ENCODE data around the gene LENG9. TPM values are rescaled to one million over a fixed set of nuclear protein-coding genes. Genes with fewer than 3 reads are reported as not detected.

The LENG9 gene
- total RNA-seq, 1 donor from 2014 or later = 6.0 TPM

GRCh38 chr19:54429545-54430227 is 33.9 kb downstream of the LENG9 start:
- intact Hi-C loops (cut with DNase I) = no loop called here
- no peak for DNase-seq (ENCODE audit: low spot score)
- ATAC-seq = no peak

GRCh38 chr19:54429176-54429495 is 34.4 kb downstream of the LENG9 start:
- intact Hi-C loops (cut with DNase I) = no loop called here
- ATAC-seq = no peak
- DNase-seq (ENCODE audit: low spot score) = no peak

- DNase-seq (ENCODE audit: low spot score) (no peak), ATAC-seq (no peak)
Measured at GRCh38 chr19:54428323-54429175, 35.0 kb downstream of the LENG9 start.

GRCh38 chr19:54427586-54427985 is 36.0 kb downstream of the LENG9 start:
- intact Hi-C loops (cut with DNase I) = no loop called here
- DNase-seq (ENCODE audit: low spot score) = no peak
- ATAC-seq = no peak

More at GRCh38 chr19:54428323-54429175, 35.0 kb downstream of the LENG9 start:
- intact Hi-C loops (cut with DNase I) = no loop called here

GRCh38 chr19:54426291-54426931 is 37.2 kb downstream of the LENG9 start:
- no peak for ATAC-seq
- no peak for DNase-seq (ENCODE audit: low spot score)
- intact Hi-C loops (cut with DNase I) = no loop called here

- ATAC-seq (no peak), DNase-seq (ENCODE audit: low spot score) (no peak)
- intact Hi-C loops (cut with DNase I) = no loop called here
Measured at GRCh38 chr19:54425382-54425723, 38.2 kb downstream of the LENG9 start.

GRCh38 chr19:54424660-54425381 is 38.8 kb downstream of the LENG9 start:
- no peak for DNase-seq (ENCODE audit: low spot score)
- ATAC-seq = no peak
- intact Hi-C loops (cut with DNase I) = no loop called here

GRCh38 chr19:54424201-54424600 is 39.4 kb downstream of the LENG9 start:
- no peak for DNase-seq (ENCODE audit: low spot score)
- intact Hi-C loops (cut with DNase I) = no loop called here
- ATAC-seq = no peak

GRCh38 chr19:54422136-54422535 is 41.4 kb downstream of the LENG9 start:
- DNase-seq (ENCODE audit: low spot score) (no peak), ATAC-seq (no peak)
- intact Hi-C loops (cut with DNase I) = no loop called here

GRCh38 chr19:54421521-54421920 is 42.1 kb downstream of the LENG9 start:
- DNase-seq (ENCODE audit: low spot score) = no peak
- ATAC-seq = no peak
- intact Hi-C loops (cut with DNase I) = no loop called here

- no peak for DNase-seq (ENCODE audit: low spot score)
Measured at GRCh38 chr19:54421169-54421516, 42.4 kb downstream of the LENG9 start.

GRCh38 chr19:54420383-54421168 is 43.0 kb downstream of the LENG9 start:
- ATAC-seq (peak; percentile 82), DNase-seq (ENCODE audit: low spot score) (peak; percentile 82)
- intact Hi-C loops (cut with DNase I) = no loop called here

More at GRCh38 chr19:54421169-54421516, 42.4 kb downstream of the LENG9 start:
- ATAC-seq = no peak
- intact Hi-C loops (cut with DNase I) = no loop called here

GRCh38 chr19:54420068-54420382 is 43.6 kb downstream of the LENG9 start:
- intact Hi-C loops (cut with DNase I) = no loop called here
- ATAC-seq (no peak), DNase-seq (ENCODE audit: low spot score) (no peak)

- intact Hi-C loops (cut with DNase I) = loop anchor here (2.0 kb wide), 1 partner anchor 320 kb away; no protein-coding TSS in a partner anchor
- DNase-seq (ENCODE audit: low spot score) (no peak), ATAC-seq (no peak)
Measured at GRCh38 chr19:54418930-54419800, 44.4 kb downstream of the LENG9 start.

GRCh38 chr19:54418030-54418929 is 45.3 kb downstream of the LENG9 start:
- ATAC-seq (no peak), DNase-seq (ENCODE audit: low spot score) (no peak)
- intact Hi-C loops (cut with DNase I) = loop anchor here (2.0 kb wide), 1 partner anchor 319 kb away; no protein-coding TSS in a partner anchor

- no peak for DNase-seq (ENCODE audit: low spot score)
- no peak for ATAC-seq
Measured at GRCh38 chr19:54416695-54417491, 46.7 kb downstream of the LENG9 start.

More at GRCh38 chr19:54416695-54417491, 46.7 kb downstream of the LENG9 start:
- intact Hi-C loops (cut with DNase I) = no loop called here

All from sciatic nerve (tissue), 2 donors.